ENCODE measurements around the gene POLN. TPM values are rescaled to one million over a fixed set of nuclear protein-coding genes. Genes with fewer than 3 reads are reported as not detected.
"Not testable (repeated sequence)": the region's sequence is repeated elsewhere in the genome, so short reads cannot be mapped to it uniquely, and the experiment has no call there.

The POLN gene
- total RNA-seq, 1 donor from 2014 or later = 2.2 TPM

- ATAC-seq (no peak), DNase-seq (no peak)
- Histone ChIP-seq H3K9me3 (no peaks in the 10 kb centered on the region), H3K27ac (no peak overlapping the region), H3K27me3 (ENCODE audit: low read depth) (no peaks in the 10 kb centered on the region), H3K4me3 (no peak overlapping the region), H3K36me3 (peaks cover 3% of the 10 kb centered on the region), H3K4me1 (no peaks in the 10 kb centered on the region)
- intact Hi-C loops (cut with DNase I) = no loop called here
- TF ChIP-seq CTCF (IDR thresholded peaks at IDR 0.05) = no peak
Observed at GRCh38 chr4:2217726-2218125, 24.2 kb downstream of the POLN start.

GRCh38 chr4:2212831-2213230 is 29.1 kb downstream of the POLN start:
- Histone ChIP-seq H3K4me1 (no peaks in the 10 kb centered on the region), H3K27ac (no peak overlapping the region), H3K4me3 (no peak overlapping the region), H3K27me3 (ENCODE audit: low read depth) (no peaks in the 10 kb centered on the region), H3K9me3 (no peaks in the 10 kb centered on the region), H3K36me3 (no peaks in the 10 kb centered on the region)
- intact Hi-C loops (cut with DNase I) = no loop called here
- ATAC-seq (no peak), DNase-seq (no peak)
- no peak for TF ChIP-seq CTCF (IDR thresholded peaks at IDR 0.05)

GRCh38 chr4:2202789-2203188 is 39.1 kb downstream of the POLN start:
- intact Hi-C loops (cut with DNase I); H3K4me1 ChIP-seq; H3K4me3 ChIP-seq; ATAC-seq; DNase-seq; H3K27ac ChIP-seq; H3K9me3 ChIP-seq; H3K27me3 ChIP-seq (ENCODE audit: low read depth); H3K36me3 ChIP-seq: not testable (repeated sequence)

GRCh38 chr4:2194496-2194895 is 47.4 kb downstream of the POLN start:
- DNase-seq = no peak
- ATAC-seq = no peak
- no peaks in the 10 kb centered on the region for H3K4me1 ChIP-seq
- no peak overlapping the region for H3K27ac ChIP-seq
- no peaks in the 10 kb centered on the region for H3K27me3 ChIP-seq (ENCODE audit: low read depth)
- H3K36me3 ChIP-seq = no peaks in the 10 kb centered on the region
- intact Hi-C loops (cut with DNase I) = no loop called here
- H3K9me3 ChIP-seq = no peaks in the 10 kb centered on the region
- no peak for TF ChIP-seq CTCF (IDR thresholded peaks at IDR 0.05)
- H3K4me3 ChIP-seq = no peak overlapping the region

GRCh38 chr4:2193326-2193725 is 48.6 kb downstream of the POLN start:
- no peak for DNase-seq
- intact Hi-C loops (cut with DNase I) = no loop called here
- Histone ChIP-seq H3K4me1 (no peaks in the 10 kb centered on the region), H3K27ac (no peak overlapping the region), H3K36me3 (no peaks in the 10 kb centered on the region), H3K27me3 (ENCODE audit: low read depth) (no peaks in the 10 kb centered on the region), H3K4me3 (no peak overlapping the region), H3K9me3 (no peaks in the 10 kb centered on the region)
- ATAC-seq = no peak
- TF ChIP-seq CTCF (IDR thresholded peaks at IDR 0.05) = no peak

GRCh38 chr4:2186865-2187172 is 55.1 kb downstream of the POLN start:
- Histone ChIP-seq H3K4me3 (no peak overlapping the region), H3K27ac (no peak overlapping the region), H3K27me3 (ENCODE audit: low read depth) (no peaks in the 10 kb centered on the region), H3K9me3 (peaks cover 11% of the 10 kb centered on the region), H3K4me1 (no peaks in the 10 kb centered on the region), H3K36me3 (no peaks in the 10 kb centered on the region)
- DNase-seq = no peak
- intact Hi-C loops (cut with DNase I) = no loop called here
- no peak for ATAC-seq
- no peak for TF ChIP-seq CTCF (IDR thresholded peaks at IDR 0.05)
